Smooth muscle cell (in vitro differentiated cells): ENCODE data around the gene TMEM229B. TPM values are rescaled to one million over a fixed set of nuclear protein-coding genes. Genes with fewer than 3 reads are reported as not detected.

Source experiments
- DNase-seq: peaks from one replicate; lab custom pipeline; 2025; ENCODE audit not compliant: unreplicated experiment; lab: John Stamatoyannopoulos, UW
- H2AFZ ChIP-seq: fragments of 200-600 bp; sonication (generic); 2 replicates; pipeline ENCODE4 v1.6.0; 2016; ENCODE audit warnings: antibody characterized with exemption, low read depth, mild to moderate bottlenecking
- H3F3A ChIP-seq: fragments of 200-600 bp; sonication (generic); 2 replicates; pipeline ENCODE4 v1.6.0; 2017; ENCODE audit warnings: antibody characterized with exemption, low read depth
- H3K27ac ChIP-seq: fragments of 200-600 bp; sonication (generic); 2 replicates; pipeline ENCODE4 v1.5.1; 2016; ENCODE audit warnings: low read depth, mild to moderate bottlenecking
- H3K27me3 ChIP-seq: fragments of 200-600 bp; sonication (generic); 2 replicates; pipeline ENCODE4 v1.6.1; 2016; ENCODE audit warnings: low read depth, mild to moderate bottlenecking
- H3K36me3 ChIP-seq: fragments of 200-600 bp; sonication (generic); 2 replicates; pipeline ENCODE4 v1.5.1; 2016; ENCODE audit warnings: low read depth
- H3K4me1 ChIP-seq: fragments of 200-600 bp; sonication (generic); 2 replicates; pipeline ENCODE4 v1.5.1; 2016; ENCODE audit warnings: low read depth
- H3K4me2 ChIP-seq: fragments of 200-600 bp; sonication (generic); 2 replicates; pipeline ENCODE4 v1.6.0; 2016; ENCODE audit warnings: mild to moderate bottlenecking
- H3K4me3 ChIP-seq: fragments of 200-600 bp; sonication (generic); 2 replicates; pipeline ENCODE4 v1.5.1; 2016; ENCODE audit warnings: mild to moderate bottlenecking
- H3K79me2 ChIP-seq: fragments of 200-600 bp; sonication (generic); 2 replicates; pipeline ENCODE4 v1.6.0; 2016; ENCODE audit warnings: low read depth, mild to moderate bottlenecking
- H3K9ac ChIP-seq: fragments of 200-600 bp; sonication (generic); 2 replicates; pipeline ENCODE4 v1.6.0; 2016; ENCODE audit warnings: low read depth
- H3K9me3 ChIP-seq: fragments of 200-600 bp; sonication (generic); replicated peaks from 2 replicates; pipeline ENCODE4 v1.5.1; 2016; ENCODE audit warnings: low read depth
- H4K20me1 ChIP-seq: fragments of 200-600 bp; sonication (generic); 2 replicates; pipeline ENCODE4 v1.6.0; 2016; ENCODE audit warnings: low read depth
- WGBS: methylation state at CpG from one replicate; pipeline ENCODE4 v1.1.7; 2016; ENCODE audit warnings: low lambda C conversion rate; 5-methylcytosine and 5-hydroxymethylcytosine counted together
- polyA plus RNA-seq: library from polyadenylated mRNA; unstranded; fragments of >200 nt; fragmentation: Nextera tagmentation; extraction: Ambion mirVana; gene quantifications from 2 replicates; pipeline ENCODE4 v1.2.1, GENCODE V29; 2016
- total RNA-seq: library from RNA; depleted of rRNA; stranded (reverse); fragments of >200 nt; gene quantifications from 2 replicates; pipeline ENCODE4 v1.2.3, GENCODE V29; 2014
- TF ChIP-seq, protein P1 (sequence below): fragments of 200-600 bp; sonication (generic); IDR thresholded peaks from 2 replicates; pipeline ENCODE4 v1.5.1; 2017; ENCODE audit warnings: borderline replicate concordance, mild to moderate bottlenecking, antibody characterized with exemption; ENCODE audit not compliant: insufficient read depth, poor library complexity, severe bottlenecking

Gene TMEM229B
- total and polyA plus RNA-seq, 2 experiments from 2014 or later, result 0.22 to 0.49 TPM

DNA sequence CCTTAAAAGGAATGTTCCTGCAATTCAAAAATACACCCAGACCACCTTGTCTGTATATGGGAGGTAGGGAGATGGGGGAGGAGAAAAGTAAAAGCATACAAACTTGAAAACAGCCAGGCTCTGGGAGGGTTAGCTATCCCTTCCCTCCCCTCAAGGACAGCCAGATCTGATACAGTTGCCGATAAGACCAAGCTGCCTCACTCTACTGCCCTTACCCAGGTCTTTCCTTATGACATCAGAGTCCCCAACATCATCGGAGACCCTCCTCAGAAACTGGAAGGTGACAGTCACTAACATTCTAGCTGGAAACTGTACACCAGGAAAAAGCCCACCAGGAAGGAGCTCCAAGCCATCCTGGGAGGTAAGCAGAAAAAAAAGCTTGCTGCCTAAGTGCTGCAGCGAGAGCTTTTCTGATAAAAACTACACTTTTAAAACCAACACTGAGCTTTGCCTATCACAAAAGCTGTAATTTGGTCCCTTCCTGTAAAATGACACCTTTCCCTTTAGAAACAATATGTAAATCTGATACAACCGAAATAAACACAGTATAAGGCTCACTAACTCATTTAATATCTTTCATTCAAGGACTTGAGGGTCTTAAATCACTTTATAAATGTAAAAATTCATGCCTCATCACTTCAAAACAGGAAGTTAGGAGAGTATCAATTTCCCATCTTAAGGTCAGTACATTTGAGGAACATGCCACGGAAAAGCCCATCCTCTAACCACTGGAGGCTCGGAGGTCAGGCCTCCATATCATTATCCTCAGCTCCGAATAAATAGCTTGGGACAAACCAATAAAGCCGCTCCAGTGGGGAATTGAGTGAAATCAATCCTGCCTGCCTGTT lies 24.2 kb upstream of the TMEM229B start:
- TF ChIP-seq, protein P1, sequence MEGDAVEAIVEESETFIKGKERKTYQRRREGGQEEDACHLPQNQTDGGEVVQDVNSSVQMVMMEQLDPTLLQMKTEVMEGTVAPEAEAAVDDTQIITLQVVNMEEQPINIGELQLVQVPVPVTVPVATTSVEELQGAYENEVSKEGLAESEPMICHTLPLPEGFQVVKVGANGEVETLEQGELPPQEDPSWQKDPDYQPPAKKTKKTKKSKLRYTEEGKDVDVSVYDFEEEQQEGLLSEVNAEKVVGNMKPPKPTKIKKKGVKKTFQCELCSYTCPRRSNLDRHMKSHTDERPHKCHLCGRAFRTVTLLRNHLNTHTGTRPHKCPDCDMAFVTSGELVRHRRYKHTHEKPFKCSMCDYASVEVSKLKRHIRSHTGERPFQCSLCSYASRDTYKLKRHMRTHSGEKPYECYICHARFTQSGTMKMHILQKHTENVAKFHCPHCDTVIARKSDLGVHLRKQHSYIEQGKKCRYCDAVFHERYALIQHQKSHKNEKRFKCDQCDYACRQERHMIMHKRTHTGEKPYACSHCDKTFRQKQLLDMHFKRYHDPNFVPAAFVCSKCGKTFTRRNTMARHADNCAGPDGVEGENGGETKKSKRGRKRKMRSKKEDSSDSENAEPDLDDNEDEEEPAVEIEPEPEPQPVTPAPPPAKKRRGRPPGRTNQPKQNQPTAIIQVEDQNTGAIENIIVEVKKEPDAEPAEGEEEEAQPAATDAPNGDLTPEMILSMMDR, result no peak
- Histone ChIP-seq H3K79me2 (no peaks in the 10 kb centered on the region), H3K9ac (no peak overlapping the region), H3K9me3 (no peaks in the 10 kb centered on the region), H2AFZ (no peak overlapping the region), H3K4me3 (no peak overlapping the region), H3K36me3 (no peaks in the 10 kb centered on the region), H3K27ac (no peak overlapping the region), H3F3A (peaks cover 5% of the 10 kb centered on the region), H4K20me1 (no peaks in the 10 kb centered on the region), H3K4me1 (peaks cover 3% of the 10 kb centered on the region), H3K4me2 (no peak overlapping the region), H3K27me3 (peaks cover 36% of the 10 kb centered on the region)
- 84% methylated on average over 8 of the region's 8 CpGs for WGBS
- no peak for DNase-seq

DNA sequence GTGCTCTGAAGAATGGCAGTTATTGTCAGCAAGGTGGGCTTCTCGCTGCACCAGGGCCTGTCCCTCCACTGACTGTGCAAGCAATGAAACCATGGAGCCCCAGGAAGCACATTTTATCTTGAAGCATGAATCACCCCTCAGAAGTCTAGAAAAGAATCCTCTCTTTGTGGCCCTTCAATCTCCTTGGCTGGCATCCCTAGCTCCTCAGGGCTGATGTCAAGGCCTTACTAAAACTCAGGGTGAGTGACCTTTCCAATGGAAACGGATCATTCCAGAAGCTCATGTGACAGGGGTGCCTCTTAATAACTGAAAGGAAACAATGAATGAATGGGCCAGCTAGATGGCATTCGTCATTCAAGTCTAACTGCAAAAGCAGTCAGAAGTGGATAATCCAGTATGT lies 22.3 kb upstream of the TMEM229B start:
- peaks cover 17% of the 10 kb centered on the region for H3K27me3 ChIP-seq
- H3K4me2 ChIP-seq, result no peak overlapping the region
- 79% methylated on average over 3 of the region's 3 CpGs for WGBS
- no peak overlapping the region for H3K9ac ChIP-seq
- no peak overlapping the region for H3K27ac ChIP-seq
- no peak for DNase-seq
- TF ChIP-seq, protein P1, result no peak
- no peak overlapping the region for H3K4me3 ChIP-seq
- H3K79me2 ChIP-seq, result no peaks in the 10 kb centered on the region
- no peak overlapping the region for H2AFZ ChIP-seq
- H3K4me1 ChIP-seq, result no peaks in the 10 kb centered on the region
- H4K20me1 ChIP-seq, result no peaks in the 10 kb centered on the region
- H3K36me3 ChIP-seq, result no peaks in the 10 kb centered on the region
- no peaks in the 10 kb centered on the region for H3K9me3 ChIP-seq
- H3F3A ChIP-seq, result peaks cover 5% of the 10 kb centered on the region

DNA sequence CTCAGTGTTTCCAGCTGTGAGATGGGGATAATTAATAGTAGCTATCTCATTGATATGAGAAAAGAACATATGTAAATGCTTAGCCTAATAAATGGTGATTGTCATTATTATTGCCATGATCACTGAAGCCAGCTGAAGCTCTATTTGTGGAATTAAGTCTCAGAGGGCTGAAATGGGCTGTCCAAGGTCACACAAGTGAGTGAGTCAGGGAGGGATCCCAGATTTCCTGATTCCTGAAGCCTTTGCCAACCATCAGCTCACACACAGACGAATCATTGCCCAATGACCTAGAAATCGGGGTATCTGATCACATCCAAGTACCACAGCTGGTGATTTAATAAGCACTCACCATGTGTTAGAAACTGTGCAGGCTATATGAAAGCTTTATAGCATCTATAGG lies 21.6 kb upstream of the TMEM229B start:
- Histone ChIP-seq H3K36me3 (no peaks in the 10 kb centered on the region), H4K20me1 (no peaks in the 10 kb centered on the region), H3F3A (peaks cover 5% of the 10 kb centered on the region), H2AFZ (no peak overlapping the region), H3K27ac (no peak overlapping the region), H3K4me3 (no peak overlapping the region), H3K4me2 (no peak overlapping the region), H3K9ac (no peak overlapping the region), H3K4me1 (no peaks in the 10 kb centered on the region), H3K9me3 (no peaks in the 10 kb centered on the region), H3K79me2 (no peaks in the 10 kb centered on the region), H3K27me3 (peaks cover 12% of the 10 kb centered on the region)
- DNase-seq, result no peak
- 44% methylated on average over 2 of the region's 2 CpGs for WGBS
- TF ChIP-seq, protein P1, result no peak

DNA sequence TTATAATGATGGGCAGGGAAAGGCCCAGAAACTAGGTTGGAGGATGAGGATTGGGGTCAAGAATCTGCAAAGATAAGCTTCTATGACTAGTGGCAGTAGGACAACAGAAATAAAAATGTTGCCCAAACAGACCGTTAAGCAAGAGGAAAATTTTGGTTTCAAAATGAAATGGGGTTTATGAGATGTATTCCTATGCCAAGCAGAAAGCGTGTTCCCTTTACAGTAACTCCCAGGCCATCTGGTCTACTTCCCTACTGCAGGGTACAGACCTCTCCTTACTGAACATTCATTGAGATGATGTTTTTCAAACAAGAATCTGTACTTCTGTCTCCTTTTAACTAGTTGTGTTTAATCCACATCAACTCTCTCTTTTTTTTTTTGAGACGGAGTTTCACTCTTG lies 20.4 kb upstream of the TMEM229B start:
- H3K4me1 ChIP-seq, result no peaks in the 10 kb centered on the region
- peaks cover 6% of the 10 kb centered on the region for H3K27me3 ChIP-seq
- no peaks in the 10 kb centered on the region for H3K9me3 ChIP-seq
- peaks cover 5% of the 10 kb centered on the region for H3F3A ChIP-seq
- no peak for DNase-seq
- no peak overlapping the region for H3K27ac ChIP-seq
- H3K36me3 ChIP-seq, result no peaks in the 10 kb centered on the region
- H4K20me1 ChIP-seq, result no peaks in the 10 kb centered on the region
- H3K4me2 ChIP-seq, result no peak overlapping the region
- H3K79me2 ChIP-seq, result no peaks in the 10 kb centered on the region
- WGBS, result 65% methylated on average over 3 of the region's 3 CpGs
- H2AFZ ChIP-seq, result no peak overlapping the region
- TF ChIP-seq, protein P1, result no peak
- H3K9ac ChIP-seq, result no peak overlapping the region
- no peak overlapping the region for H3K4me3 ChIP-seq
